ENCODE measurements around the gene MYADM.
A peak's percentile ranks its signal among the peaks of the same experiment; 100 is the strongest.
"Not testable (repeated sequence)": the region's sequence is repeated elsewhere in the genome, so short reads cannot be mapped to it uniquely, and the experiment has no call there.

The MYADM gene

GRCh38 chr19:53866865-53867224 lies 838 bp upstream of the MYADM start:
- TF ChIP-seq CTCF (IDR thresholded peaks at IDR 0.05), result no peak
- Histone ChIP-seq H3K27ac (peak overlapping the region; percentile 97), H3K36me3 (peaks cover 9% of the 10 kb centered on the region), H3K4me1 (ENCODE audit: control insufficient read depth in 1 of 2, insufficient read depth in 1 of 2, low read depth in 1 of 2, low read length in 1 of 2) (peaks cover 37 to 38% of the 10 kb centered on the region in 2 experiments), H3K27me3 (peaks cover 30% of the 10 kb centered on the region), H3K4me3 (ENCODE audit: low read depth in 1 of 2, low read length in 1 of 2) (peak overlapping the region; percentile 97 to 100), H3K9me3 (no peaks in the 10 kb centered on the region)

DNA sequence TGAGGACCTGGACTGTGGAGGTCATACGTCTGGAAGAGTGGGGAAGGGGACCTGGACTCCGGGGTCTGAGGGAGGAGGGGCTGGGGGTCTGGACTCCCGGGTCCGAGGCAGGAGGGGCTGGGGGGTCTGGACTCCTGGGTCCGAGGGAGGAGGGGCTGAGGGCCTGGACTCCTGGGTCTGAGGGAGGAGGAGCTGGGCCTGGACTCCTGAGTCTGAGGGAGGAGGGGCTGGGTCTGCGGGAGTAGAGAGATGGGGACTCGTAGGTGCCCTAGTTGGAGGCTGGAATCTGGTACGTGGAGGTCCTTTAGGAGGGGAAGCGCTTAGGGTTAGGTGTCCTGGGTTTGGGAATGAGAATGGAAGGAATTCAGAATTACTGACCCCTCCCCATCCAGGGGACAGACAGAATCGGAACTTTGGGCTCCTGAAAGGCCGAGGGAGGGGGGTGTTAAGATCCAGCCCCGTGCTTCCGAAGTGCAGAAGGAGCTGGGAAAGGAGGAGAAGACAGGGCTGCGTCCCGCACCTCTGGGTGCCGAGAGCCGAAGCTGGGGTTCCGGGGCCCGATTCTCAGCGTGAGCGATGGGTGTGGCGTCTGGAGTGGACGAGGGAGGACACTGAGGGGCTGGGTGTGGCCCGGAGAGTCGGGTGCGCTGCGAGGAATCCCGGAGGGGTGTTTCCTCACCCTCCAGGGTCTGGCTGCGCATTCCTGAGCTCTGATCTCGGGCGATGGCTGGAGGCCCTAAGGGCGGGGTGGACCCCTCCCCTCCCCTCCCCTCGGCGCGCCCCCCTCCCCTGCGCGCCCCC lies 608 bp downstream of the MYADM start:
- Histone ChIP-seq H3K4me3 (ENCODE audit: low read depth in 1 of 2, low read length in 1 of 2) (peak overlapping the region; percentile 97 to 100), H3K27ac (peak overlapping the region; percentile 97), H3K27me3 (peaks cover 22% of the 10 kb centered on the region), H3K9me3 (no peaks in the 10 kb centered on the region), H3K36me3 (peaks cover 23% of the 10 kb centered on the region), H3K4me1 (ENCODE audit: control insufficient read depth in 1 of 2, insufficient read depth in 1 of 2, low read depth in 1 of 2, low read length in 1 of 2) (peaks cover 52 to 53% of the 10 kb centered on the region in 2 experiments)
- no peak for TF ChIP-seq CTCF (IDR thresholded peaks at IDR 0.05)

DNA sequence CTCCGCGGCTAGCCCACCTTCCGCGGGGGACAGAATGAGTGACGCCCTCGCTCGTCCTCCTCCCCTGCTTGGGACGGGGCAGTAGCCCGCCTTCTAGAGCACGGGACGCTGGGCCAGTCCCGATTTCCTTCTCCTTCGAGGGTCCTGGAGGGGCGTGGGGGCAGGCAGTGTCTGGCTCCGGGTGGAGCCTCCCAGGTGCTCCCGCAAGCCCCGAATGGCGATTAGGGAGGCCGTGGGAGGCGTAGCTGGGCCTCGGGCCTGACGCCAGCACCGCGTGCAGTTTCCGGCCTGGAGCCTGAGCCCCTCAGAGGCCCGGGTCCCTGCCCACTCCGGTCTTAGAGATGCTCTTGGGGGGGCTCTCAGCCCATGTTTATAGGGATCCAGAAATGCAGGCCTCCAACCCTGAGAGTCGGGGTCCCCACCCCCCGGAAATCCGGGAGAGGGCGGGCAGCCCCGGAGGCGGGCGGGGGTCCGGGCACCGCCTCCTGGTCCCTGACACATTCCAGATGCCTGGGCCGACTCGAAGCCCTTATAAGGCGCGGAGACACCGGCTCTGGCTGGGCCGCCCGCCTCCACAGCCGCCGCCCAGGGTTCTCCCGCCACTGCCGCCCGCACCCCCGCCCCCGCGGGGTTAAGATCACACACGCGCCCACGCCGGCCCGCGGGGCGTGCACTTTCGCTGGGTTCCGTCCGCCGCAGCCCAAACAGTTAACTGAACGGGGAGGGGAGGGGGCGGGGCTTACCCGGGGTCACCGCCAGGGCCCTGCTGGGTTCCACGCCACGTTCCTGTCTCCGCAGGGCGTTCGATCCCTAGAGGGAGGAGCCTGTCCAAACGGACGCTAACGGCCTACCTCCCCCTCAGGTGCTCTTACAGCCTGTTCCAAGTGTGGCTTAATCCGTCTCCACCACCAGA lies 1.5 kb downstream of the MYADM start:
- Histone ChIP-seq H3K27me3 (peaks cover 13% of the 10 kb centered on the region), H3K27ac (peak overlapping the region; percentile 97), H3K9me3 (no peaks in the 10 kb centered on the region), H3K36me3 (peaks cover 32% of the 10 kb centered on the region), H3K4me3 (ENCODE audit: low read depth in 1 of 2, low read length in 1 of 2) (peak overlapping the region; percentile 97 to 100), H3K4me1 (ENCODE audit: control insufficient read depth in 1 of 2, insufficient read depth in 1 of 2, low read depth in 1 of 2, low read length in 1 of 2) (peaks cover 60 to 61% of the 10 kb centered on the region in 2 experiments)
- TF ChIP-seq CTCF (IDR thresholded peaks at IDR 0.05), result peak; percentile 91

DNA sequence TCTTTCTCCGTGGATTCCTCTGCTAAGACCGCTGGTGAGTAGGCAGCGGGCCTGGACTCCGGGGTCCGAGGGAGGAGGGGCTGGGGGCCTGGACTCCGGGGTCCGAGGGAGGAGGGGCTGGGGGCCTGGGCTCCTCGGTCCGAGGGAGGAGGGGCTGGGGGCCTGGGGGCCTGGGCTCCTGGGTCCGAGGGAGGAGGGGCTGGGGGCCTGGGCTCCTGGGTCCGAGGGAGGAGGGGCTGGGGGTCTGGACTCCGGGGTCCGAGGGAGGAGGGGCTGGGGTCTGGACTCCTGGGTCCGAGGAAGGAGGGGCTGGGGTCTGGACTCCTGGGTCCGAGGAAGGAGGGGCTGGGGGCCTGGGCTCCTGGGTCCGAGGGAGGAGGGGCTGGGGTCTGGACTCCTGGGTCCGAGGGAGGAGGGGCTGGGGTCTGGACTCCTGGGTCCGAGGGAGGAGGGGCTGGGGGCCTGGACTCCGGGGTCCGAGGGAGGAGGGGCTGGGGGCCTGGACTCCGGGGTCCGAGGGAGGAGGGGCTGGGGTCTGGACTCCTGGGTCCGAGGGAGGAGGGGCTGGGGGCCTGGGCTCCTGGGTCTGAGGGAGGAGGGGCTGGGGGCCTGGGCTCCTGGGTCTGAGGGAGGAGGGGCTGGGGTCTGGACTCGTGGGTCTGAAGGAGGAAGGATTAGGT lies 2.3 kb downstream of the MYADM start:
- not testable (repeated sequence) for H3K27me3 ChIP-seq, H3K9me3 ChIP-seq
- H3K4me3 ChIP-seq (ENCODE audit: low read depth in 1 of 2, low read length in 1 of 2), result peak overlapping the region; percentile 97 to 100
- H3K27ac ChIP-seq, result peak overlapping the region; percentile 97
- H3K36me3 ChIP-seq, result peaks cover 38% of the 10 kb centered on the region
- peaks cover 68% of the 10 kb centered on the region in 2 experiments for H3K4me1 ChIP-seq (ENCODE audit: control insufficient read depth in 1 of 2, insufficient read depth in 1 of 2, low read depth in 1 of 2, low read length in 1 of 2)

- H3K27ac ChIP-seq, result peak overlapping the region; percentile 97
- H3K9me3 ChIP-seq, result no peaks in the 10 kb centered on the region
- H3K27me3 ChIP-seq, result peaks cover under 1% of the 10 kb centered on the region
- peaks cover 70% of the 10 kb centered on the region in 2 experiments for H3K4me1 ChIP-seq (ENCODE audit: control insufficient read depth in 1 of 2, insufficient read depth in 1 of 2, low read depth in 1 of 2, low read length in 1 of 2)
- H3K4me3 ChIP-seq (ENCODE audit: low read depth in 1 of 2, low read length in 1 of 2), result peak overlapping the region; percentile 97 to 100
- TF ChIP-seq CTCF (IDR thresholded peaks at IDR 0.05), result no peak
- peaks cover 40% of the 10 kb centered on the region for H3K36me3 ChIP-seq
These were observed 2.8 kb downstream of the MYADM start for GRCh38 chr19:53870485-53870844.
